T-helper 2 cell treated with Interferon-gamma antibody and Interleukin-4, amounts not matched to agents 5 μg/mL and 100 μg/mL, for 36 hours (primary cell): ENCODE measurements around the gene DDX20.

Source experiments
- DNase-seq: peaks from one replicate; pipeline ENCODE4 v3.0.0; 2021; ENCODE audit warnings: low spot score
- H3K27ac Mint-ChIP-seq: one replicate; pipeline ENCODE4 v1.8.0; 2021; ENCODE audit warnings: mild to moderate bottlenecking, mixed read lengths
- H3K27me3 Mint-ChIP-seq: one replicate; pipeline ENCODE4 v1.8.0; 2021; ENCODE audit warnings: low read depth, mixed read lengths
- H3K36me3 Mint-ChIP-seq: one replicate; pipeline ENCODE4 v1.8.0; 2021; ENCODE audit warnings: low read depth, mixed read lengths
- H3K4me1 Mint-ChIP-seq: one replicate; pipeline ENCODE4 v1.8.0; 2021; ENCODE audit warnings: low read depth, mixed read lengths
- H3K4me3 Mint-ChIP-seq: one replicate; pipeline ENCODE4 v1.8.0; 2022; ENCODE audit warnings: mild to moderate bottlenecking, moderate library complexity, mixed read lengths
- H3K9me3 Mint-ChIP-seq: one replicate; pipeline ENCODE4 v1.8.0; 2021; ENCODE audit warnings: mixed read lengths

Gene DDX20

GRCh38 chr1:111725192-111725591 lies 30.5 kb upstream of the DDX20 start:
- H3K36me3 Mint-ChIP-seq, result no peaks in the 10 kb centered on the region
- no peak overlapping the region for H3K27ac Mint-ChIP-seq
- H3K4me3 Mint-ChIP-seq, result no peak overlapping the region
- H3K27me3 Mint-ChIP-seq, result no peaks in the 10 kb centered on the region
- no peak for DNase-seq
- no peaks in the 10 kb centered on the region for H3K9me3 Mint-ChIP-seq
- H3K4me1 Mint-ChIP-seq, result peaks cover 3% of the 10 kb centered on the region

- Mint-ChIP-seq H3K4me1 (peaks cover 3% of the 10 kb centered on the region), H3K9me3 (no peaks in the 10 kb centered on the region), H3K27ac (no peak overlapping the region), H3K27me3 (no peaks in the 10 kb centered on the region), H3K4me3 (no peak overlapping the region), H3K36me3 (no peaks in the 10 kb centered on the region)
- DNase-seq, result no peak
These were observed 28.6 kb upstream of the DDX20 start for GRCh38 chr1:111727056-111727455.

DNA sequence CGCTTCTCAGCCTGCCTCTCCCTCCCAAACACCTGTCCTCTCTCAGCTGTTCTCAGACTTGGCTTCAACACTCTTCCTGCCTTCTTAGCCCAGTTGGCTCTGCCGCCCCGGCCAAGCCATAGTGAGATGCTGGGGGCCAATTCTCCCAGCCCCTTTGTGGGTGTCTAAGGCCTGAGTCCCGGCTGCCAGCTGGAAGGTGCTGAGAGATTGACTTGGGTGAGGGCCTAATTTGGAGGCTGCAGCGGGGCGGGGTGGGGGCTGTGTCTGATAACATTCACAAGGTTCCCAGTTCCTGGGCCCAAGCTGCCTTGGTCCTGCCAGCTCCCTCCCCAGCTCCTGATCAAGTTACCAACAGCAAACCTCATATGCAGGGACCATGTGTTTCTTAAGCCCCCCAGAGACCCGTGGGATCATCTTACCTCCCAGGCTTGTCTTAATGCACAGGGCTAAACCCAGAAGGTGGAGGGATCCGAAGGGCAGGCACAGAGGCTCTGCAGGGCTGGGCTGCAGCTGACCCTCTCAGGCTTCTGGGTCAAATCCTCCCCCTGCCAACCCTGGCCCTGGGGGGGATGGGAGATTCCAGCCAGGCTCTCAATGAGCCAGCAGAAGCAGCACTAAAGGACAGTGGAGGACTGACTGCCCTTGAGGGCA lies 26.3 kb upstream of the DDX20 start:
- Mint-ChIP-seq H3K4me1 (peaks cover 4% of the 10 kb centered on the region), H3K4me3 (no peak overlapping the region), H3K27ac (no peak overlapping the region), H3K9me3 (no peaks in the 10 kb centered on the region), H3K27me3 (no peaks in the 10 kb centered on the region), H3K36me3 (no peaks in the 10 kb centered on the region)
- DNase-seq, result no peak

- Mint-ChIP-seq H3K36me3 (no peaks in the 10 kb centered on the region), H3K27me3 (no peaks in the 10 kb centered on the region), H3K4me1 (peaks cover 4% of the 10 kb centered on the region), H3K9me3 (no peaks in the 10 kb centered on the region), H3K4me3 (no peak overlapping the region), H3K27ac (no peak overlapping the region)
- no peak for DNase-seq
These were observed 25.6 kb upstream of the DDX20 start for GRCh38 chr1:111729946-111730681.

GRCh38 chr1:111730706-111731105 lies 25.0 kb upstream of the DDX20 start:
- Mint-ChIP-seq H3K36me3 (no peaks in the 10 kb centered on the region), H3K9me3 (no peaks in the 10 kb centered on the region), H3K4me1 (peaks cover 4% of the 10 kb centered on the region), H3K4me3 (no peak overlapping the region), H3K27ac (no peak overlapping the region), H3K27me3 (no peaks in the 10 kb centered on the region)
- no peak for DNase-seq

DNA sequence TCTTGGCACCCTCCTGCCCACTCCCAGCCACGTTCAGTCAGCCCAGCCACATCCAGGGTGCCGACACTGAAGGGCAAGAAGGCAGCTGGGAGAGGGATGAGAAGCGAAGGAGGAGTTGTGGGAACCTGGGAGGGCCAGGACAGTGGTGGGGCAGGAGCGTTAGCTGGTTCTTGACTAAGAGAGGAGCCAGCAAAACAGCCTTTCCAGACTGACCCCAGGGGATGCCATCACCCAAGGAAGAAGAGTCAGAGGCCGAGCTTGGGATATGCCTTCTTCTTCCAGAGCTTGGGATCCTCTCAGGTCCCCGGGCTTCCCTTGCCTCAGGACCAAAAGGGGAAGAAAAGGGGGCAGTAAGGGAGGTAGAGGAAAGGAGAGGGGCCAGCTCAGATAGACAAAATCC lies 23.7 kb upstream of the DDX20 start:
- H3K4me3 Mint-ChIP-seq, result no peak overlapping the region
- H3K9me3 Mint-ChIP-seq, result no peaks in the 10 kb centered on the region
- H3K36me3 Mint-ChIP-seq, result no peaks in the 10 kb centered on the region
- no peak overlapping the region for H3K27ac Mint-ChIP-seq
- no peak for DNase-seq
- H3K4me1 Mint-ChIP-seq, result peaks cover 4% of the 10 kb centered on the region
- peaks cover 3% of the 10 kb centered on the region for H3K27me3 Mint-ChIP-seq

DNA sequence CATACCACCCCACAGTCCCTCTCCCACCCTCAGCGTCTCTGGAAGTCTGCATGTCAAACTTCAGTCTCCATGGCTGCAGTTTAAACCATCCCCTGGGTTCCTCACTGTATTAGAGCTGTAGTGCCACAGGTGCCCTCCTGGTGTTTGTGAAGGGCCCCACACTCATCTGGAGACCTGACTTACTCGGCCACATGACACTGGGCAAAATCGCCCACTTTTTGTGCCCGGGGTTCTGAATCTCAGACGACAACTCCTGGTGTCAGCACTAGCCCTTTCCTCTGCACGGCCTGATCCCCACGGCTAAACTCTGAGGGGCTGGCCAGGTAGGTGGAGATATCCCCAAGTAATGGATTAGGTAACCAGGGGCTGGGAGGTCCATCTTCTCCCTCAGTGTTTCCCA lies 23.0 kb upstream of the DDX20 start:
- no peak overlapping the region for H3K4me3 Mint-ChIP-seq
- peaks cover 10% of the 10 kb centered on the region for H3K4me1 Mint-ChIP-seq
- no peaks in the 10 kb centered on the region for H3K36me3 Mint-ChIP-seq
- no peak overlapping the region for H3K27ac Mint-ChIP-seq
- no peaks in the 10 kb centered on the region for H3K9me3 Mint-ChIP-seq
- peaks cover 7% of the 10 kb centered on the region for H3K27me3 Mint-ChIP-seq
- no peak for DNase-seq

- Mint-ChIP-seq H3K36me3 (no peaks in the 10 kb centered on the region), H3K9me3 (no peaks in the 10 kb centered on the region), H3K4me3 (no peak overlapping the region), H3K27ac (no peak overlapping the region), H3K27me3 (peaks cover 11% of the 10 kb centered on the region), H3K4me1 (peaks cover 13% of the 10 kb centered on the region)
- DNase-seq, result no peak
These were observed 22.3 kb upstream of the DDX20 start for GRCh38 chr1:111733183-111733991.

DNA sequence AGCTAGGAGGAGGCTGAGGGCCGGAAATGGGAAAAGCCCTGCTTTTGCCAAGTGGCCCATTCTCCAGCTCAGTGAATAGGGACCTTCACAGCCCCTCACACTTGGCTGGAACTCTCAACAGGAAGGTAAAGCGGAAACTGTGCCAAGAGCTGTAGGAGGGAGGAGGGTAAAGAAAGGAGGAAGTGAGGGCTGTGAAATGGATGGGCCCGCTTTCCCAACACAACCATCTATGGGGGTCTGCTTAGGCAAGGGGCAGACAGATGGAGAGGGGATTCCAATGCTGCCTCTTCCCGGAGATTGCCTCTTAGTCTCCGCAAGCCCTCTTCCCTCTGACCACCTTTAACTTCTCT lies 21.7 kb upstream of the DDX20 start:
- no peaks in the 10 kb centered on the region for H3K9me3 Mint-ChIP-seq
- no peak for DNase-seq
- H3K27me3 Mint-ChIP-seq, result peaks cover 11% of the 10 kb centered on the region
- H3K27ac Mint-ChIP-seq, result no peak overlapping the region
- peaks cover 16% of the 10 kb centered on the region for H3K4me1 Mint-ChIP-seq
- H3K4me3 Mint-ChIP-seq, result no peak overlapping the region
- H3K36me3 Mint-ChIP-seq, result no peaks in the 10 kb centered on the region

GRCh38 chr1:111734426-111734825 lies 21.3 kb upstream of the DDX20 start:
- Mint-ChIP-seq H3K27ac (no peak overlapping the region), H3K27me3 (peaks cover 11% of the 10 kb centered on the region), H3K4me3 (no peak overlapping the region), H3K4me1 (peaks cover 16% of the 10 kb centered on the region), H3K9me3 (no peaks in the 10 kb centered on the region), H3K36me3 (no peaks in the 10 kb centered on the region)
- no peak for DNase-seq

- no peaks in the 10 kb centered on the region for H3K9me3 Mint-ChIP-seq
- H3K27me3 Mint-ChIP-seq, result peaks cover 12% of the 10 kb centered on the region
- no peaks in the 10 kb centered on the region for H3K36me3 Mint-ChIP-seq
- H3K27ac Mint-ChIP-seq, result no peak overlapping the region
- no peak for DNase-seq
- no peak overlapping the region for H3K4me3 Mint-ChIP-seq
- peaks cover 17% of the 10 kb centered on the region for H3K4me1 Mint-ChIP-seq
These were observed 20.8 kb upstream of the DDX20 start for GRCh38 chr1:111734856-111735255.

- H3K9me3 Mint-ChIP-seq, result no peaks in the 10 kb centered on the region
- no peak overlapping the region for H3K4me3 Mint-ChIP-seq
- peaks cover 19% of the 10 kb centered on the region for H3K4me1 Mint-ChIP-seq
- no peaks in the 10 kb centered on the region for H3K36me3 Mint-ChIP-seq
- H3K27ac Mint-ChIP-seq, result no peak overlapping the region
- peaks cover 14% of the 10 kb centered on the region for H3K27me3 Mint-ChIP-seq
- DNase-seq, result no peak
These were observed 20.4 kb upstream of the DDX20 start for GRCh38 chr1:111735321-111735720.

DNA sequence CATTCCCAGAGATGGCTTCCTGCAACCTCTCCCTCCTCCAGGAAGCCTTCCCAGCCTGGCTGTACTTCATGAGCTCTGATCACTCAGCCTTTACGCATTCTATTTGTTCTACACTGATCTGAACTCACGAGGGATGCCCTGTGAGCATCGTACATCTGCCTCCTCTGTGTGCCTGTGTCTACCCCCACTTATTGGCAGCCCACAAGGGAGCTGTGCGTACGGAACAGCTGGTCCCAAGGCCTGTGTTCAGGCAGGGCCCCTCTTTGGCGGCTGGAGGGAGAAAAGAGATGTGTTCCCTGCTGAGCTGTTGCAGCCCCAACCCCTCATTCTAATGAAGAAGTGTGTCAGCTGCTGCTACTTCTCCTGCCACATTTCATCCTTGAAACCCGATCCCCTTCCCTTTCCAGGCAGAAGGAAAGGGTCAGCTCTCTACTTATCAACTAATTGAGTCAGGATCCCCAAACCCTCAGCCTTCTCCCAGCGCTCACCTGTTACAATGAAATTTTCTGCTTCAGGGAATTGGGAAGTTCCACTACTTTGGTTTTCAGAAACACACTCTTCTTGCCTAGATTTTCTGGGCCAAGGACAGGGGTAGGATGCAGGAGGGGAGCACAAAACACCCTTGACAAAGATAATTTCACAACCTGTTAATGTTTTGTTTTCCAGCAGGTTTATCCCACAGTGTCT lies 19.7 kb upstream of the DDX20 start:
- no peaks in the 10 kb centered on the region for H3K9me3 Mint-ChIP-seq
- H3K36me3 Mint-ChIP-seq, result no peaks in the 10 kb centered on the region
- no peak overlapping the region for H3K27ac Mint-ChIP-seq
- H3K4me1 Mint-ChIP-seq, result peaks cover 21% of the 10 kb centered on the region
- no peak for DNase-seq
- no peak overlapping the region for H3K4me3 Mint-ChIP-seq
- H3K27me3 Mint-ChIP-seq, result peaks cover 21% of the 10 kb centered on the region
